GM23248 (cell line): ENCODE measurements around the gene ZNF396.

Source experiments
- EZH2 ChIP-seq: fragments of 200-600 bp; sonication (generic); IDR thresholded peaks from 2 replicates; pipeline ENCODE4 v1.6.1; 2018; ENCODE audit warnings: antibody characterized with exemption, mild to moderate bottlenecking; ENCODE audit not compliant: insufficient read depth, poor library complexity, severe bottlenecking
- EZH2phosphoT487 ChIP-seq: fragments of 200-600 bp; sonication (generic); IDR thresholded peaks from 2 replicates; pipeline ENCODE4 v1.6.1; 2018; ENCODE audit warnings: antibody characterized with exemption, moderate library complexity, mild to moderate bottlenecking, low read depth; ENCODE audit not compliant: insufficient read depth

DNA sequence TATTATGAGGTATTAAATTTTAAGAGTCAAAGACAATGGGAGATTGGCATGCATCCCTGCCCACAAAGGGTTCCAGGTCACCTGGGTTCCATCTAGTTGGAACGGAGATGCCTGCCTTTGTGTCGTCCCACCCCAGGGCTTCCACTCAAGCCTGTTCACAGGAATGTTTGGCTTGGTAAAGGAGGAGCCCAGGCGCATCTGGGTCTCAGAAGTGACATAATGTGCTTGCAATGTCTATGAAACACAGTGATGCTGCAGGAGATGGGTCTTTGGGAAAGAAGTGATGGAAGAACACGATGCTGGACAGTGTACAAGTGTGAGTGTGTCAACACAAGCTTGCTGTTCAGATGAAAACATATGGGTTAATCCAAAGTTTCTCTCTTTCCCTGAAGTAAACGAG lies 49.6 kb upstream of the ZNF396 start:
- TF ChIP-seq EZH2phosphoT487 (no peak), EZH2 (no peak)
